Stimulated activated CD4-positive, alpha-beta T cell treated with anti-CD3 and anti-CD28 coated beads, TNF-alpha, amount 100 ng/mL, for 24 hours (primary cell): ENCODE results near the gene TTBK1.

Source experiments
- DNase-seq, 3 experiments: peaks; one replicate each; pipeline ENCODE4 v3.0.0-alpha.2; 2020; ENCODE audit warnings: low read depth in 3 of 3

Gene TTBK1

GRCh38 chr6:43304882-43305281, 61.6 kb downstream of the TTBK1 start:
- no peak for DNase-seq

GRCh38 chr6:43306086-43306485, 62.8 kb downstream of the TTBK1 start:
- DNase-seq, result no peak

- no peak for DNase-seq
Measured at GRCh38 chr6:43307451-43308100, 64.3 kb downstream of the TTBK1 start.

GRCh38 chr6:43308101-43308989, 65.1 kb downstream of the TTBK1 start, which contains the start of gene CRIP3:
TSS of gene CRIP3 (minus strand) at chr6:43308826. CDS start at chr6:43308792, 34 bp downstream.
- DNase-seq, result peak; percentile 6 to 60 (median 28)

- DNase-seq, result no peak
Measured at GRCh38 chr6:43308990-43309477, 65.8 kb downstream of the TTBK1 start.

GRCh38 chr6:43310134-43310533, 66.9 kb downstream of the TTBK1 start:
- no peak for DNase-seq

GRCh38 chr6:43310624-43311023, 67.3 kb downstream of the TTBK1 start:
- no peak for DNase-seq

- no peak for DNase-seq
Measured at GRCh38 chr6:43311666-43312065, 68.4 kb downstream of the TTBK1 start.

GRCh38 chr6:43313813-43314212, 70.5 kb downstream of the TTBK1 start:
- DNase-seq, result no peak

- DNase-seq, result no peak
Measured at GRCh38 chr6:43318011-43318410, 74.7 kb downstream of the TTBK1 start.

GRCh38 chr6:43325876-43326275, 82.6 kb downstream of the TTBK1 start:
- no peak for DNase-seq

GRCh38 chr6:43328528-43328927, 85.2 kb downstream of the TTBK1 start:
- no peak for DNase-seq

- DNase-seq, result no peak
Measured at GRCh38 chr6:43331470-43331869, 88.2 kb downstream of the TTBK1 start.

- DNase-seq, result no peak
Measured at GRCh38 chr6:43331891-43332290, 88.6 kb downstream of the TTBK1 start.

- no peak for DNase-seq
Measured at GRCh38 chr6:43334466-43335095, 91.3 kb downstream of the TTBK1 start.

GRCh38 chr6:43335469-43335868, 92.2 kb downstream of the TTBK1 start:
- no peak for DNase-seq

GRCh38 chr6:43336382-43336781, 93.1 kb downstream of the TTBK1 start:
- no peak for DNase-seq
